Measurements from ENCODE around the gene MTMR12. TPM values are rescaled to one million over a fixed set of nuclear protein-coding genes. Genes with fewer than 3 reads are reported as not detected.

The MTMR12 gene
- total and polyA plus RNA-seq, 2 donors (not counting 1 experiment from before 2014, with no cell fraction given): 9.6 to 29.2 TPM

GRCh38 chr5:32279223-32279622 is 33.5 kb downstream of the MTMR12 start:
- Histone ChIP-seq H3K27ac (ENCODE audit: low read length in 2 of 2) (no peak overlapping the region), H3K4me2 (replicated peaks; ENCODE audit: low read depth, low read length, poor library complexity, severe bottlenecking) (no peak overlapping the region), H3K9me3 (ENCODE audit: control extremely low read depth in 1 of 3, control insufficient read depth in 2 of 3, insufficient read depth in 1 of 3, low read length in 2 of 3) (peaks cover 0 to 7% (median 0%) of the 10 kb centered on the region in 3 donors), H2AFZ (ENCODE audit: insufficient read depth, low read depth, low read length, poor library complexity, severe bottlenecking) (no peak overlapping the region), H3K4me1 (ENCODE audit: control insufficient read depth in 2 of 2, insufficient read depth in 2 of 2, low read length in 2 of 2) (peaks cover 25 to 37% of the 10 kb centered on the region in 2 donors), H3K4me3 (ENCODE audit: control extremely low read depth in 1 of 5, extremely low read depth in 1 of 5, insufficient read depth in 1 of 5, low read depth in 2 of 5, low read length in 4 of 5) (no peak overlapping the region), H4K20me1 (ENCODE audit: control insufficient read depth, insufficient read depth, low read length, poor library complexity, severe bottlenecking) (no peaks in the 10 kb centered on the region), H3K36me3 (replicated peaks in 1 of 2; ENCODE audit: control extremely low read depth in 1 of 2, control insufficient read depth in 1 of 2, extremely low read depth in 1 of 2, insufficient read depth in 2 of 2, low read length in 1 of 2) (peaks cover 0 to 11% of the 10 kb centered on the region in 2 experiments), H3K9ac (ENCODE audit: low read length) (no peak overlapping the region), H3K79me2 (ENCODE audit: control insufficient read depth, insufficient read depth, low read length) (peaks cover 78% of the 10 kb centered on the region), H3K27me3 (replicated peaks in 1 of 4; ENCODE audit: control extremely low read depth in 1 of 4, control insufficient read depth in 3 of 4, insufficient read depth in 4 of 4, low read length in 3 of 4) (no peaks in the 10 kb centered on the region)
- no peak overlapping the region for H3K4me3 Mint-ChIP-seq
- TF ChIP-seq CTCF (IDR thresholded peaks at IDR 0.05) (no peak), EZH2 (IDR thresholded peaks at IDR 0.05; ENCODE audit: borderline replicate concordance, insufficient read depth, low read depth, low read length, poor library complexity, severe bottlenecking) (no peak)
- ATAC-seq (ENCODE audit: low read depth): no peak
- H3K27me3 Mint-ChIP-seq: no peaks in the 10 kb centered on the region
- intact Hi-C loops (cut with micrococcal nuclease): no loop called here
- no peak for DNase-seq
- peaks cover 67% of the 10 kb centered on the region for H3K4me1 Mint-ChIP-seq
- WGBS (ENCODE audit: insufficient coverage): 70% methylated on average over 2 of the region's 3 CpGs
- ChIA-PET CTCF (interaction anchor here (0.6 to 1.5 kb wide), 2 partner anchors 24 to 51 kb away, joined by 3 to 6 read pairs; no protein-coding TSS in a partner anchor), POLR2A (no interaction called here)
- peaks cover 2% of the 10 kb centered on the region for H3K9me3 Mint-ChIP-seq (ENCODE audit: insufficient read depth)
- peak overlapping the region; percentile 50 for H3K27ac Mint-ChIP-seq

GRCh38 chr5:32278406-32278805 is 34.3 kb downstream of the MTMR12 start:
- no peak overlapping the region for H3K4me3 Mint-ChIP-seq
- H3K27me3 ChIP-seq (replicated peaks in 1 of 4; ENCODE audit: control extremely low read depth in 1 of 4, control insufficient read depth in 3 of 4, insufficient read depth in 4 of 4, low read length in 3 of 4): no peaks in the 10 kb centered on the region
- H3K27ac Mint-ChIP-seq: peak overlapping the region; percentile 78
- peaks cover 2% of the 10 kb centered on the region for H3K9me3 Mint-ChIP-seq (ENCODE audit: insufficient read depth)
- peak overlapping the region in 1 of 2 donors; percentile 97 for H3K27ac ChIP-seq (ENCODE audit: low read length in 2 of 2)
- no peak overlapping the region for H2AFZ ChIP-seq (ENCODE audit: insufficient read depth, low read depth, low read length, poor library complexity, severe bottlenecking)
- H3K4me3 ChIP-seq (ENCODE audit: control extremely low read depth in 1 of 5, extremely low read depth in 1 of 5, insufficient read depth in 1 of 5, low read depth in 2 of 5, low read length in 4 of 5): no peak overlapping the region
- no peaks in the 10 kb centered on the region for H4K20me1 ChIP-seq (ENCODE audit: control insufficient read depth, insufficient read depth, low read length, poor library complexity, severe bottlenecking)
- WGBS (ENCODE audit: insufficient coverage): 72% methylated on average over 3 of the region's 3 CpGs
- POLR2A ChIA-PET: no interaction called here
- peaks cover 73% of the 10 kb centered on the region for H3K79me2 ChIP-seq (ENCODE audit: control insufficient read depth, insufficient read depth, low read length)
- ATAC-seq (ENCODE audit: low read depth): no peak
- CTCF ChIA-PET: no interaction called here
- intact Hi-C loops (cut with micrococcal nuclease): no loop called here
- peaks cover 0 to 7% (median 0%) of the 10 kb centered on the region in 3 donors for H3K9me3 ChIP-seq (ENCODE audit: control extremely low read depth in 1 of 3, control insufficient read depth in 2 of 3, insufficient read depth in 1 of 3, low read length in 2 of 3)
- H3K9ac ChIP-seq (ENCODE audit: low read length): no peak overlapping the region
- TF ChIP-seq CTCF (IDR thresholded peaks at IDR 0.05) (no peak), EZH2 (IDR thresholded peaks at IDR 0.05; ENCODE audit: borderline replicate concordance, insufficient read depth, low read depth, low read length, poor library complexity, severe bottlenecking) (no peak)
- no peaks in the 10 kb centered on the region for H3K27me3 Mint-ChIP-seq
- DNase-seq: no peak
- peaks cover 67% of the 10 kb centered on the region for H3K4me1 Mint-ChIP-seq
- peaks cover 25 to 37% of the 10 kb centered on the region in 2 donors for H3K4me1 ChIP-seq (ENCODE audit: control insufficient read depth in 2 of 2, insufficient read depth in 2 of 2, low read length in 2 of 2)
- H3K4me2 ChIP-seq (replicated peaks; ENCODE audit: low read depth, low read length, poor library complexity, severe bottlenecking): no peak overlapping the region
- H3K36me3 ChIP-seq (replicated peaks in 1 of 2; ENCODE audit: control extremely low read depth in 1 of 2, control insufficient read depth in 1 of 2, extremely low read depth in 1 of 2, insufficient read depth in 2 of 2, low read length in 1 of 2): peaks cover 0 to 19% of the 10 kb centered on the region in 2 experiments
